ENCODE measurements around the gene UBE2V1.

UBE2V1 gene

DNA sequence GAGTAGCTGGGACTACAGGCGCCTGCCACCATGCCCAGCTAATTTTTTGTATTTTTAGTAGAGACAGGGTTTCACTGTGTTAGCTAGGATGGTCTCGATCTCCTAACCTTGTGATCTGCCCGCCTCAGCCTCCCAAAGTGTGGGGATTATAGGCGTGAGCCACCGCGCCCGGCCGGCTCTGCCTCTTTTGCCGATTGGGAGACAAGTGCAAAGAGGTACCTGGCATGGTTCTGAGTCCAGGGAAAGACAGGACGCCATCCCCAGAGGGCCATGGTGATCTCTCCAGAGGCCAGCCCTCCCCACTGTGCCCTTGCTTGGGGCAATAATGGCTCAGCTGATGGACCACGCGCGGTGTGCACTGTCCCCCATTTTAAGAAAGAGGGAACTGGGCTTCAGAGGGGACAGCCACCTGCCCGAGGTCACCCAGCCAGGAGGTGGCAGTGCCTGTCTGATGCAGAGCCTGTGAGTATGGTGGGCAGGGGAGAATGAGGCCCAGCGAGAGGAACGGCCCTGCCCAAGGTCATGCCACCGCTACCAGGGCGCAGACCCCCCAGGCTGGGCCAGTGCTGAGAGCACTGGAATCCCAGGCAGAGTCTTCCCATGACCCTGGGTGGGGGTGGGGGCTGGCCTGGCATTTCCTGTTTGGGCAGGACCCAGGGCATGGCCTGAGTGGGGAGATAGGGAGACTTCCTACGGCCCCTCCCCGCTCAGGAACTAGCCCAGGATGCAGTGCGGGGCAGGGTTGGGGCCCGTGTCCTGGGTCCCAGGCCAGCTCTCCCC, 69.2 kb downstream of the UBE2V1 start:
- DNase-seq (ENCODE audit: low read depth), result no peak

DNA sequence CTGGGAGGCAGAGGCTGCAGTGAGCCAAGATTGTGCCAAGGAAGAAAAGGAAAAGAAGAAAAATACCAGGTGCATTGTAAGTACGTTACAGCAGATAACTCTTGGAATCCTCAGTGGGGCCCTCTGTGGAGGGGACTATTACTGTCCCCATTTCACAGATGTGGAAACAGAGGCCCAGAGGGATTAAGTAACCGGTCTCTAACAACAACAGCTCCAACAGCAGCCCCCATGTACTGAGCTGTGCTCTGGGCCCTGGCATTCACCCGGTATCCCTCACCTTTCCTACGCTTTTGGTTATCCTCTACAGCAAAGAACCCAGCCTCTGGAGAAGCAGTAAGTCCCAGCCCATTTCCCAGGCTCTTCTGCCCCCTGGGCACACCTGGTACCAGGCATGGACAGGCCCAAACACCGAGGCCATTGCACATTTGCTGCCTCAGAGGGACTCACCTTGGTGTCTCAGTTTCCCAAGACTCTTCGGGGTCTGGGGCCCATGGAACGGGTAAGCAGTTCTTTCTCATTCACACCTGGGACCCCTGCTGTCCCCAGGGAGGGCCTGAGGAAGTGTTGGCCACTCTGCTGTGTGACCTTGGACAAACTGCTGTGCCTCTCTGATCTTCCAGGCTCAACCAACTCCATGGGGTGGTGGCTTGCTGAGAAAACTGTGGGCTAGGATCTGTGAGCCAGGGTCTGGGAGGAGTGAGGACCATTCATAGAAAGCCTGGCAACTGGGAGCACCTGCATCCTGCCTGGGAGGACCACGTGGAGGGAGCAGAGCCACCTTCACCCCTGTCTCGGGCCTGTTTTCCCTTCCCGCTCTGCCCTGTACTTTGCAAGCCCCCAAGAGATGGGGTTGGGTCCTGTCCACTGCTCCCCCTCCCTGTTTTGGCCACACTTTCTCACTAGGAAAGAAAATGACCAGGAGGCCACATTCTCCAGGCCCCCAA, 70.3 kb downstream of the UBE2V1 start:
- DNase-seq (ENCODE audit: low read depth), result no peak

GRCh38 chr20:50041246-50041873, 71.6 kb downstream of the UBE2V1 start:
- no peak for DNase-seq (ENCODE audit: low read depth)

DNA sequence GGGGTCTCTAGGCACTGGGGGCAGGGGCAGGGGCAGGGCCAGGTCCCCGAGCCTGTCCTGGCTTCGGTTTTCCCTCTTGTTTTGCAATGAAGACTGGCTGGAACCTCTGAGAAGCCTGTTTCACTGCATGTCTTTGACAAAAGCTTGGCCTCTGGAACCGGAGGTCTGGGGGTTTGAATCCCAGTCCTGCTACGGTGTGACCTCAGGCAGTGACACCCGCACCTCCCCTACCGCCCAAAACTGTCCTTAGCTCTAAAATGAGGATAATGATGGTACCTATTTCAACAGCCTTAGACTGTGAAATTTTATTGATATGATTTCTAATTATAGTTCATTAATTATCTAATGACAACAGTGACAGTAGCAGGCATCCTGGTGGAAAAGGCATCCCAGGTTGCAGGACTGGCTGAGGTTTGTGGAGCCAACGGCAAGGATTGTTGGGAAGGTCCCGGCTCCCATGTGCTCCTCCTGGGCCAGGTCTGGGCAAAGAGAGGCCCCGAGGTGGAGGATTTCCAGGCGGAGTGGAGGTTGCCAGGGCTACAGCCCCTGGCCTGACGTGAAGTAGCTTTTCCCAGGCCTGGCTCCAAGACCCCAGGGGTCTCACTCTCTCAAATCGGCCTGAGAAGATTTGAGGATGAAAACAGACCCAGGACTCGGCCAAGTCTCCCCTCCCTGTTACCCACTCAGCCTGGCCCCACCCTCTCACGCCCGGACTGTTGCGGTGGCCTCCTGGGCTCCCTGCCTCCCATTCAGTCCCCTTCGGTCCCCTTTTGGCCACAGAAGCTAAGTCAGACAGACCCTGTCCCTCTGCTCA, 72.3 kb downstream of the UBE2V1 start:
- no peak for DNase-seq (ENCODE audit: low read depth)

GRCh38 chr20:50039706-50040431, 73.1 kb downstream of the UBE2V1 start:
- no peak for DNase-seq (ENCODE audit: low read depth)

GRCh38 chr20:50038574-50038991, 74.4 kb downstream of the UBE2V1 start:
- DNase-seq (ENCODE audit: low read depth), result no peak

- no peak for DNase-seq (ENCODE audit: low read depth)
Measured at GRCh38 chr20:50038169-50038568, 74.8 kb downstream of the UBE2V1 start.

GRCh38 chr20:50037575-50037974, 75.4 kb downstream of the UBE2V1 start:
- DNase-seq (ENCODE audit: low read depth), result no peak

- no peak for DNase-seq (ENCODE audit: low read depth)
Measured at GRCh38 chr20:50037123-50037522, 75.8 kb downstream of the UBE2V1 start.

- no peak for DNase-seq (ENCODE audit: low read depth)
Measured at GRCh38 chr20:50036703-50037102, 76.2 kb downstream of the UBE2V1 start.

DNA sequence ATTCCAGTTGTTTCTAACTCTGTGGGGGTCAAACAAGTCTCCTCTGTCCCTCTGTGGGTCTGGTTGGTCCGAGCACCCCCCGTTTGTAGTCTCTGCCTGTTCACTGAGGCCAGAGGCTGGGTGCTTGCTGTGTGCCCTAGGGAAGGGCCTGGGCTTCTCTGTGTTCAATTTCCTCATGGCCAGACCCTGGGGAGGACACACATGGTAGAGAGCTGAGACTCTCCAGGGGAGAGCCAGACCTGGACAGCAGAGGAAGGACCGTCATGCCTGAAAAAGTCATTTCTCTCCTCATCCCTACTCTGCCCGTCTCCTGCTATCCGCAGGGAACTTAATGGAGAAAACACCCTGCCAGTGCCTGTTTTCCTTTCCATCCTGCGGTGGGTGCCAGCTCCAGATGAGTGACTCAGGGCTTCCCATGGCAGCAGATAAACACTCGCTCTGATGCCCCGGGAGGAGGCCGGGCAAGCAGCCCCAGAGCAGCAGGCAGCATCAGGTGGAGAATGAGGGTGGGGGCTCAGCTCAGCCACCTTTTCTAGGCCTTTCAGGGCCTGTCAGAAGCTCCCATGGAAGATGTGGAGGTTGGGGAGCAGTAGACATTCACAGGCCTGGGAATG, 78.3 kb downstream of the UBE2V1 start:
- DNase-seq (ENCODE audit: low read depth), result no peak

DNA sequence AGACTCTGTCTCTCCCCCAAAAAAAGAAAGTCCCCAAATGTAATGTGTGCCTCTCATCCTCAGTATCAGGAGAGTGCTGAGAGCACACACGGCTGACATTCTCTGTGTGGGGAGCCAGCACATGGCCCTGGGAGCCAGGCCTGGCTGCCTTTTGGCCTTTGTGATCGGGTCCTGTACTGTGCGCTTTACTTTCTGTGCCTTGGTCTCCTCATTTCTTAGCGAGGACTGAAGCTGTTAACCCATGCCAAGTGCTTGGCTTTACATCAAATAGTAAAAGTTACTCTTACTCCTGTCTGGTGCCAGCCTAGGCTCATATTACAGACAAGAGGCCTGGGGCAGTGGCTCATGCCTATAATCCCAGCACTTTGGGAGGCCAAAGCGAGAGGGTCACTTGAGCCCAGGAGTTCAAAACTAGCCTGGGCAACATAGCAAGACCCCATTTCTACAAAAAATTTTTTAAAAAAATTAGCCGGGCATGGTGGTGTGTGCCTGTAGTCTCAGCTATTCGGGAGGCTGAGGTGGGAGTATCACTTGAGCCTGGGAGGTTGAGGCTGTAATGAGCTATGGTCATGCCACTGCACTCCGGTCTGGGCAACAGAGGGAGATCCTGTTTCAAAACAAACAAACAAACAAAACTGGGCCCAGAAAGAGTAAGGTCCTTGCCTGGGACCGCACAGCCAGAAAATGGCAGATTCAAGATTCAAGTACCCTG, 79.8 kb downstream of the UBE2V1 start:
- no peak for DNase-seq (ENCODE audit: low read depth)
